NCI-H1092 (cell line): ENCODE data around the gene CLSTN3.
A peak's percentile ranks its signal among the peaks of the same experiment; 100 is the strongest.
"Not testable (repeated sequence)": the region's sequence is repeated elsewhere in the genome, so short reads cannot be mapped to it uniquely, and the experiment has no call there.

Experiments used
- DNase-seq: peaks from one replicate; lab custom pipeline; 2025; lab: John Stamatoyannopoulos, UW

Gene CLSTN3

GRCh38 chr12:7103837-7104584, 26.2 kb upstream of the CLSTN3 start:
- DNase-seq: no peak

GRCh38 chr12:7106082-7106481, 24.1 kb upstream of the CLSTN3 start:
- DNase-seq: no peak

GRCh38 chr12:7107181-7107580, 23.0 kb upstream of the CLSTN3 start:
- DNase-seq: not testable (repeated sequence)

- DNase-seq: no peak
These were observed 22.6 kb upstream of the CLSTN3 start for GRCh38 chr12:7107636-7108002.

GRCh38 chr12:7108003-7108795, 22.0 kb upstream of the CLSTN3 start:
- DNase-seq: no peak

GRCh38 chr12:7108796-7109571, 21.2 kb upstream of the CLSTN3 start, which contains the start of gene C1RL:
Gene C1RL (minus strand): TSS chr12:7109214. CDS start chr12:7109180, 34 bp downstream.
- peak; percentile 50 for DNase-seq

GRCh38 chr12:7109572-7109920, 20.6 kb upstream of the CLSTN3 start:
- no peak for DNase-seq

GRCh38 chr12:7110661-7111060, 19.5 kb upstream of the CLSTN3 start:
- DNase-seq: no peak

GRCh38 chr12:7112041-7112440, 18.1 kb upstream of the CLSTN3 start:
- no peak for DNase-seq

- DNase-seq: no peak
These were observed 16.7 kb upstream of the CLSTN3 start for GRCh38 chr12:7113389-7113871.

- DNase-seq: no peak
These were observed 16.2 kb upstream of the CLSTN3 start for GRCh38 chr12:7114008-7114407.

GRCh38 chr12:7114851-7115250, 15.3 kb upstream of the CLSTN3 start:
- DNase-seq: no peak

GRCh38 chr12:7116196-7116595, 14.0 kb upstream of the CLSTN3 start:
- DNase-seq: no peak

GRCh38 chr12:7116916-7117315, 13.3 kb upstream of the CLSTN3 start:
- no peak for DNase-seq

- DNase-seq: no peak
These were observed 12.5 kb upstream of the CLSTN3 start for GRCh38 chr12:7117670-7118069.

GRCh38 chr12:7118881-7119280, 11.3 kb upstream of the CLSTN3 start:
- DNase-seq: no peak

- no peak for DNase-seq
These were observed 10.0 kb upstream of the CLSTN3 start for GRCh38 chr12:7120166-7120565.

GRCh38 chr12:7121324-7121723, 8.8 kb upstream of the CLSTN3 start:
- no peak for DNase-seq

- DNase-seq: no peak
These were observed 7.1 kb upstream of the CLSTN3 start for GRCh38 chr12:7122811-7123769.

GRCh38 chr12:7123806-7124522, 6.2 kb upstream of the CLSTN3 start:
- DNase-seq: no peak
